Hepatocyte (in vitro differentiated cells): ENCODE data around the gene SMTN.

Experiments used
- CTCF ChIP-seq: fragments of 200-600 bp; sonication (generic); IDR thresholded peaks from 2 replicates; pipeline ENCODE4 v1.5.1; 2016; ENCODE audit warnings: antibody characterized with exemption, mild to moderate bottlenecking; ENCODE audit not compliant: poor library complexity
- EZH2 ChIP-seq: fragments of 200-600 bp; sonication (generic); IDR thresholded peaks from 2 replicates; pipeline ENCODE4 v1.6.1; 2016; ENCODE audit warnings: antibody characterized with exemption, mild to moderate bottlenecking, borderline replicate concordance

DNA sequence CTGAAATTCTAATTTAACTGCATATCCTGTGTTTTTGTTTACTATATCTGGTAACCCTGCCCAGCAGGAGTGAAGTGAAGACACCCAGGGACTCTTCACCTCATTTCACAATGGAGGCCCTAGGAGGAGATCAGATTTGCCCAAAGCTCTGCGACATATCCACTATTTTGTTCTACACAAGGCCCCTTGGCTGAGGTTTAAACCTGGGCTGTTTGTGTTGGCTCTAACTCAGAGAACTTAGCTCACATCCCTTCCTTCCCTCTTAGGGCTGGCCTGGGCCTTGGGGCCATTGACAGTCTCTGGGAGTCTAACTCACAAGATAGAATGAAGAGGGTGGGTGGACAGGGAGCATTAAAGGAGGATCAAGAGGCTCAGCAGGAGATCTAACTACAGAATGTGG lies 67.4 kb downstream of the SMTN start:
- TF ChIP-seq CTCF (no peak), EZH2 (no peak)
